ENCODE results near the gene TCAF1.

TCAF1 gene

DNA sequence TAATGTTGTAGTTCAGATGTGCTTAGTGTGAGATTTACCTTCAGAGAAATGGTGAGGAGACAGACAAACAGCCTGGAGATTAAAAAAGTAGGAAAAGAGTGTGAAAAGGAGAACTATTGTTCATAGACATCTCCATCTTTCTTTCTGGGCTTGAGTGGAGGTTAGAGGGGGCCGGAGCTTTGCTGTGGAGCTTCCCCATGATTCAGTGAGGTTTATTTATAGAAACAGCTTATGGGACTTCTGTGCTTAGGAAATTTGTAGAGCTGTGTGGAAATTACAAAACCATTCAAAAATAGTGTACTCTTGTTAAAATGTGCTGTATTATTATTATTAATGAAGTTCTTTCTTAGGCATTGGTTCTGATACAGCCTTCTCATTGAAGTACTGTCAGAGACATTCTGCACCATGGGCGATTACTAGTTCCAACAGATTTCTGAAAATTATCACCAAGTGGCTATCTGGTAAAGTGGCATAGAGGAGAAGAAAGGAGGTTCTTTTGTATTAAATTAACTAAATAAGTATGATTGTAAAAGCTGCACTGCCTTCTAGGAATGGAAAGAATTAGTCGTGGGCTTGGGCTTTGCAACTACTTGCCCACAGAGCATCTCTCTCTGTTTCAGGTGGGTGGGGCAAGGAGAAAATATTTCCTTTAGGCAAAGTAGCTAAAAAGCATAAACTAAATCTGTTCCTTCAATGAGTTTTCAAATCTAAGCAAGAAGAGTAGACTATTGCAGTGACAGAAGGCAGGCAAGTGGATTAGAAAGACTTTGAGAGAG lies 8.7 kb upstream of the TCAF1 start:
- TF ChIP-seq, protein P1, sequence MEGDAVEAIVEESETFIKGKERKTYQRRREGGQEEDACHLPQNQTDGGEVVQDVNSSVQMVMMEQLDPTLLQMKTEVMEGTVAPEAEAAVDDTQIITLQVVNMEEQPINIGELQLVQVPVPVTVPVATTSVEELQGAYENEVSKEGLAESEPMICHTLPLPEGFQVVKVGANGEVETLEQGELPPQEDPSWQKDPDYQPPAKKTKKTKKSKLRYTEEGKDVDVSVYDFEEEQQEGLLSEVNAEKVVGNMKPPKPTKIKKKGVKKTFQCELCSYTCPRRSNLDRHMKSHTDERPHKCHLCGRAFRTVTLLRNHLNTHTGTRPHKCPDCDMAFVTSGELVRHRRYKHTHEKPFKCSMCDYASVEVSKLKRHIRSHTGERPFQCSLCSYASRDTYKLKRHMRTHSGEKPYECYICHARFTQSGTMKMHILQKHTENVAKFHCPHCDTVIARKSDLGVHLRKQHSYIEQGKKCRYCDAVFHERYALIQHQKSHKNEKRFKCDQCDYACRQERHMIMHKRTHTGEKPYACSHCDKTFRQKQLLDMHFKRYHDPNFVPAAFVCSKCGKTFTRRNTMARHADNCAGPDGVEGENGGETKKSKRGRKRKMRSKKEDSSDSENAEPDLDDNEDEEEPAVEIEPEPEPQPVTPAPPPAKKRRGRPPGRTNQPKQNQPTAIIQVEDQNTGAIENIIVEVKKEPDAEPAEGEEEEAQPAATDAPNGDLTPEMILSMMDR (IDR thresholded peaks at IDR 0.05; ENCODE audit: low read depth, low read length, missing control alignments), result no peak
- H3K4me3 ChIP-seq (replicated peaks; ENCODE audit: low read depth, low read length), result no peak overlapping the region
- no peak for DNase-seq (ENCODE audit: extremely low read depth, low read depth)

DNA sequence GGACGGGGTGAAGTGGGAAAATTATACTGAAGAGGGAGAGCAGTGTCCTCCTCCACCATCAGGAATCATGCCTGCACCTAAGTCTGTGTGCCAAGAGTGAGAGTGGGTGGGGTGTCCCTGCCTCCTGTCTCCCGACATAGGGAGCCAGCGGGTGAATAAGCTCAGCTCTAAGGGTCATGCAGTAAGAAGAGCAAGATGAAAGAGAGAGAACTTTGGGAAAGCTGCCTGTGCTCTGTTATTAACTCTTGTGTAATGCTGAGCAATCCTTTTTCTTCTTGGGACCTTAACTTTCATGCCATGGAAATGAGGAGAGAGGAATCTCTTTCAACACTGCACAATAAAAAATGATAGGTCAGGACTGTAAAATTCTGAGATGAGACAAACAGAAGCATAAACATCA lies 7.9 kb upstream of the TCAF1 start:
- TF ChIP-seq, protein P1 (IDR thresholded peaks at IDR 0.05; ENCODE audit: low read depth, low read length, missing control alignments), result no peak
- no peak for DNase-seq (ENCODE audit: extremely low read depth, low read depth)
- H3K4me3 ChIP-seq (replicated peaks; ENCODE audit: low read depth, low read length), result no peak overlapping the region

DNA sequence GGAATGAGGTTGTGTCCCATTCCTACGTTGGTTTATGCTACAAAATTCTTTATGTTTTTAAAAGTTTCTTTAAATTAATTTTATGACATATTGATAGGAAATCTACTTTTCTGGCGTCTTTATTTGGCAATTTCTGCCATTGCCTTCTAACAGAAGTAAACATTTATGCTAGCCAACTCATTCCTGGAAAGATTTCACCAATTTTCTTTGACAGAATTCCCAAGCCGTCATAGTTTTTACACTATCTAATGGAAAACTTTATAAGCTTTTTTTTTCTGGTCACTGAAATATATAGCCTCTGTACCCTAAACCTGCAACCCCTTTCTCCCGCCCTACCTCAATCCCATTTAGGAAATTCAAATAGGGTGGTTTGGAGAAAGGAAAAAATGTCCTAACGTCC lies 6.1 kb upstream of the TCAF1 start:
- TF ChIP-seq, protein P1 (IDR thresholded peaks at IDR 0.05; ENCODE audit: low read depth, low read length, missing control alignments), result no peak
- no peak for DNase-seq (ENCODE audit: extremely low read depth, low read depth)
- H3K4me3 ChIP-seq (replicated peaks; ENCODE audit: low read depth, low read length), result no peak overlapping the region

DNA sequence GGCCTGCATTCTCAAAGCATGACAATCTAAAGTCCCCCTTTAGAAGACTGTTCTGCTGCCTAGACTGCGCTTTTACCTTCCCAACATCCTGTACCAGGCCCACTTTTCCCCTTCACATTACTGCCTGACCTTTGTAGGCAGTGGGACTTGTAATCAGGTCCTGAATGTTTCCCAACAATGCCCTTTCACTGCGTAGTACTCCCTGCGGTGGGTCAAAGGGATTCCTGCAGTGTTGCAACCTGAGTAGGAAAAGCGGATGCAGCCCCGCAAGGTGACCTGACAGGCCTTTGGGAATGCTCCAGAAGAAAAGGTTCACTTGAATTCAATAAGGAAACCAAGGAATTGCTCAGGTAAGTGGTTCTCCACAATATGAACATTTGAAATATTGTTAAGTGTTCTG lies 4.9 kb upstream of the TCAF1 start:
- no peak for DNase-seq (ENCODE audit: extremely low read depth, low read depth)
- H3K4me3 ChIP-seq (replicated peaks; ENCODE audit: low read depth, low read length), result no peak overlapping the region
- TF ChIP-seq, protein P1 (IDR thresholded peaks at IDR 0.05; ENCODE audit: low read depth, low read length, missing control alignments), result no peak

DNA sequence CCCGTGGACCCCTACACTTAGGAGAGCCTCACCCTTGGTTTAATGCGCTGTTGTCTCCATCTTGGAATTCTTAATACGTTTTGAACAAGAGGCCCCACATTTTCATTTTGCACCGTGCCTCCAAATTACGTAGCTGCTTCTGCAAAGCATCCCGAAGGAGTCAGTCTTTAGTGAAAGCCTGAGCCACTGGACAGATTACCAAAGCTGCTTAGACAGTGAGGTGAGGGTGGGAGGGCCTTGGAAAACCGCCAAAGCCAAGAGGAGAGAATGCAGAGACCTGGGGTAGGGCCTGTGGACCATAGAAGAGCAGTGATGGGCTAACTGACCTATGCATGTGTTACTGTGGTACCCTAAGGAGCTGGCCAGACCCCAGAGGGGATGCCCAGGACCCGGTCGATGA lies 4.2 kb upstream of the TCAF1 start:
- no peak overlapping the region for H3K4me3 ChIP-seq (replicated peaks; ENCODE audit: low read depth, low read length)
- TF ChIP-seq, protein P1 (IDR thresholded peaks at IDR 0.05; ENCODE audit: low read depth, low read length, missing control alignments), result no peak
- no peak for DNase-seq (ENCODE audit: extremely low read depth, low read depth)

DNA sequence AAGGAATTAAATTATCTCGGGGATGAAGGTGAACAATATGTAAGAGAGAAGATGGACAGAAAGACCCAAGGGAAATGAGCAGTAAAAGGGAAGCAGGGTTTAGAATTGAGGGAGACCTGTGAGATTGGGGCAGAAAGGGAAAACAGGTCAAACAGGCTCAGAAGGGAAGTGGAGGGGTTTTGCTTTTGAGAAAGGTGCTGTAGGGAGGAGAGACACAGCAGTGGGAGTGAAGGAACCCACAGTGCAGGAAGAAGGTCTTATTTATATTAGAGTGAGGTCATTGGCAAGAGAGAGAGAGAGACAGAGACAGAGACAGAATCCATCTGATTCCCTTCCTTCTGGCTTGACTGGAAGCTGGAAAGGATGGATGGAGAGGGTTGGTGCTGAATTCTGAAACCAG lies 3.5 kb upstream of the TCAF1 start:
- DNase-seq (ENCODE audit: extremely low read depth, low read depth), result no peak
- TF ChIP-seq, protein P1 (IDR thresholded peaks at IDR 0.05; ENCODE audit: low read depth, low read length, missing control alignments), result no peak
- no peak overlapping the region for H3K4me3 ChIP-seq (replicated peaks; ENCODE audit: low read depth, low read length)
